DND-41 (cell line): ENCODE results near the gene SULT1A2.
"Not testable (repeated sequence)": the region's sequence is repeated elsewhere in the genome, so short reads cannot be mapped to it uniquely, and the experiment has no call there.

ENCODE experiments used
- ATAC-seq: fragments of 200-7000 bp; cut with Tn5 transposase; 3 replicates; pipeline ENCODE4 v1.9.1; 2021; ENCODE audit warnings: low read depth; ENCODE audit not compliant: insufficient read depth
- DNase-seq: peaks from one replicate; pipeline ENCODE4 v3.0.0-alpha.2; 2020
- H2AFZ ChIP-seq: 2 replicates; pipeline ENCODE4 v1.6.0; 2012; ENCODE audit warnings: low read depth, low read length
- H3K27ac ChIP-seq: 2 replicates; pipeline ENCODE4 v1.5.1; 2012; ENCODE audit warnings: low read length, inconsistent platforms
- H3K27me3 ChIP-seq: fragments of 200-600 bp; sonication (generic); 2 replicates; pipeline ENCODE4 v1.6.0; 2012; ENCODE audit warnings: low read length, mild to moderate bottlenecking, inconsistent platforms; ENCODE audit not compliant: insufficient read depth, poor library complexity
- H3K36me3 ChIP-seq: 2 replicates; pipeline ENCODE4 v1.5.1; 2012; ENCODE audit warnings: low read length, inconsistent platforms; ENCODE audit not compliant: insufficient read depth
- H3K4me1 ChIP-seq: 2 replicates; pipeline ENCODE4 v1.5.1; 2012; ENCODE audit warnings: mild to moderate bottlenecking, low read length; ENCODE audit not compliant: insufficient read depth
- H3K4me2 ChIP-seq: 2 replicates; pipeline ENCODE4 v1.6.0; 2012; ENCODE audit warnings: mild to moderate bottlenecking, moderate library complexity, low read length, inconsistent platforms; ENCODE audit not compliant: insufficient read depth
- H3K4me3 ChIP-seq, 2 experiments: fragments of 200-600 bp in 1 of 2; shearing (Covaris generic) in 1 of 2; 2 replicates each; pipeline ENCODE4 v1.5.1; 2012 to 2016; ENCODE audit warnings: inconsistent platforms in 2 of 2, low read length in 2 of 2, mild to moderate bottlenecking in 2 of 2, low read depth in 1 of 2, moderate library complexity in 1 of 2
- H3K79me2 ChIP-seq: 2 replicates; pipeline ENCODE4 v1.6.0; 2012; ENCODE audit warnings: low read length, inconsistent platforms; ENCODE audit not compliant: insufficient read depth
- H3K9ac ChIP-seq: 2 replicates; pipeline ENCODE4 v1.6.0; 2012; ENCODE audit warnings: low read depth, mild to moderate bottlenecking, inconsistent platforms, low read length, moderate library complexity
- H3K9me3 ChIP-seq: 2 replicates; pipeline ENCODE4 v1.5.1; 2012; ENCODE audit warnings: low read length, moderate library complexity, mild to moderate bottlenecking, inconsistent platforms; ENCODE audit not compliant: insufficient read depth, severe bottlenecking
- H4K20me1 ChIP-seq: 2 replicates; pipeline ENCODE4 v1.6.0; 2012; ENCODE audit warnings: low read length; ENCODE audit not compliant: insufficient read depth
- CTCF ChIP-seq: IDR thresholded peaks from 2 replicates; pipeline ENCODE4 v1.5.1; 2012; ENCODE audit warnings: borderline replicate concordance, low read length, moderate library complexity, mild to moderate bottlenecking; ENCODE audit not compliant: poor library complexity, severe bottlenecking; ENCODE audit errors: extremely low read depth
- EZH2 ChIP-seq: IDR thresholded peaks from 3 replicates; pipeline ENCODE4 v1.6.1; 2012; ENCODE audit warnings: borderline replicate concordance, low read depth, mild to moderate bottlenecking, moderate library complexity, low read length, inconsistent platforms; ENCODE audit not compliant: severe bottlenecking

SULT1A2 gene

GRCh38 chr16:28596840-28597691 lies at the start of gene SULT1A2:
Gene SULT1A2, minus strand, starts transcription at chr16:28597050. Its CDS starts 1,120 bp downstream, at chr16:28595930.
- Histone ChIP-seq H3K4me1 (no peaks in the 10 kb centered on the region), H3K4me2 (no peak within 1 kb of the TSS), H2AFZ (no peak within 1 kb of the TSS), H3K36me3 (no peaks in the 10 kb centered on the region), H3K27me3 (no peaks in the 10 kb centered on the region), H3K27ac (no peak within 1 kb of the TSS), H3K9ac (no peak within 1 kb of the TSS), H3K9me3 (no peaks in the 10 kb centered on the region), H3K79me2 (no peaks in the 10 kb centered on the region), H4K20me1 (no peaks in the 10 kb centered on the region), H3K4me3 (no peak within 1 kb of the TSS)
- no peak for ATAC-seq
- no peak for DNase-seq
- TF ChIP-seq EZH2 (no peak), CTCF (no peak)

GRCh38 chr16:28639959-28640358 lies 43.1 kb upstream of the SULT1A2 start:
- H3K4me2 ChIP-seq, H3K9ac ChIP-seq: not testable (repeated sequence)

GRCh38 chr16:28638359-28638758 lies 41.5 kb upstream of the SULT1A2 start:
- H3K9me3 ChIP-seq, ATAC-seq, H3K4me2 ChIP-seq, H3K4me3 ChIP-seq, H3K36me3 ChIP-seq, H3K4me1 ChIP-seq, H3K9ac ChIP-seq, H3K79me2 ChIP-seq, H4K20me1 ChIP-seq, DNase-seq, H3K27me3 ChIP-seq, H3K27ac ChIP-seq, H2AFZ ChIP-seq: not testable (repeated sequence)

More at GRCh38 chr16:28639959-28640358, 43.1 kb upstream of the SULT1A2 start:
- H3K79me2 ChIP-seq, H4K20me1 ChIP-seq, DNase-seq, H3K4me1 ChIP-seq, H3K36me3 ChIP-seq, ATAC-seq, H3K4me3 ChIP-seq, H3K9me3 ChIP-seq, H3K27ac ChIP-seq, H2AFZ ChIP-seq, H3K27me3 ChIP-seq: not testable (repeated sequence)

GRCh38 chr16:28637765-28638164 lies 40.9 kb upstream of the SULT1A2 start, which contains the start of gene NPIPB8:
Gene NPIPB8, plus strand, starts transcription at chr16:28638065. Its CDS starts 296 bp downstream, at chr16:28638361.
- H3K4me2 ChIP-seq, ATAC-seq, H3K27me3 ChIP-seq, H3K9ac ChIP-seq, H3K36me3 ChIP-seq, H2AFZ ChIP-seq, H3K9me3 ChIP-seq, H3K27ac ChIP-seq, H4K20me1 ChIP-seq, H3K4me1 ChIP-seq, H3K79me2 ChIP-seq, H3K4me3 ChIP-seq, DNase-seq: not testable (repeated sequence)

GRCh38 chr16:28636093-28636823 lies 39.4 kb upstream of the SULT1A2 start:
- H2AFZ ChIP-seq, H3K27me3 ChIP-seq, ATAC-seq, H3K9me3 ChIP-seq, H3K4me3 ChIP-seq, H3K9ac ChIP-seq, H3K27ac ChIP-seq, H3K79me2 ChIP-seq, H3K36me3 ChIP-seq, DNase-seq, H4K20me1 ChIP-seq, H3K4me2 ChIP-seq, H3K4me1 ChIP-seq: not testable (repeated sequence)

GRCh38 chr16:28630905-28631304 lies 34.1 kb upstream of the SULT1A2 start:
- not testable (repeated sequence) for H3K36me3 ChIP-seq, H3K4me3 ChIP-seq, DNase-seq, H3K4me2 ChIP-seq, H3K27ac ChIP-seq, H3K27me3 ChIP-seq, H3K9me3 ChIP-seq, H2AFZ ChIP-seq, H3K9ac ChIP-seq, H4K20me1 ChIP-seq, H3K79me2 ChIP-seq, H3K4me1 ChIP-seq, ATAC-seq
